Dedifferentiated amniotic fluid mesenchymal stem cell (primary cell): ENCODE measurements around the gene TAF12.
"Not testable (repeated sequence)": the region's sequence is repeated elsewhere in the genome, so short reads cannot be mapped to it uniquely, and the experiment has no call there.

ENCODE experiments used
- DNase-seq: peaks from one replicate; pipeline ENCODE4 v3.0.0-alpha.2; 2016; ENCODE audit errors: extremely low spot score

Gene TAF12

GRCh38 chr1:28642847-28643635 lies at the start of gene TAF12:
Gene TAF12 (minus strand): TSS chr1:28643067. CDS start chr1:28622081, 20,986 bp downstream.
- DNase-seq = peak; percentile 89

GRCh38 chr1:28691627-28692026 lies 48.8 kb upstream of the TAF12 start:
- not testable (repeated sequence) for DNase-seq

GRCh38 chr1:28684937-28685336 lies 42.1 kb upstream of the TAF12 start:
- no peak for DNase-seq

- no peak for DNase-seq
Observed at GRCh38 chr1:28682840-28683239, 40.0 kb upstream of the TAF12 start.

- DNase-seq = no peak
Observed at GRCh38 chr1:28680151-28680550, 37.3 kb upstream of the TAF12 start.

- no peak for DNase-seq
Observed at GRCh38 chr1:28675924-28676257, 33.0 kb upstream of the TAF12 start.

- DNase-seq = not testable (repeated sequence)
Observed at GRCh38 chr1:28672971-28673370, 30.1 kb upstream of the TAF12 start.

GRCh38 chr1:28671254-28671780 lies 28.4 kb upstream of the TAF12 start:
- DNase-seq = no peak

- DNase-seq = peak; percentile 25
Observed at GRCh38 chr1:28668956-28669723, 26.3 kb upstream of the TAF12 start.

GRCh38 chr1:28668191-28668955 lies 25.5 kb upstream of the TAF12 start, which contains the start of gene GMEB1:
Gene GMEB1 (plus strand): TSS chr1:28668784. CDS start chr1:28683613, 14,829 bp downstream.
- peak; percentile 70 for DNase-seq

- no peak for DNase-seq
Observed at GRCh38 chr1:28666806-28667205, 23.9 kb upstream of the TAF12 start.

- DNase-seq = no peak
Observed at GRCh38 chr1:28663871-28664470, 21.1 kb upstream of the TAF12 start.

GRCh38 chr1:28656335-28656734 lies 13.5 kb upstream of the TAF12 start:
- no peak for DNase-seq

- DNase-seq = not testable (repeated sequence)
Observed at GRCh38 chr1:28655448-28656311, 12.8 kb upstream of the TAF12 start.

GRCh38 chr1:28653870-28654269 lies 11.0 kb upstream of the TAF12 start:
- DNase-seq = not testable (repeated sequence)

GRCh38 chr1:28653063-28653462 lies 10.2 kb upstream of the TAF12 start:
- not testable (repeated sequence) for DNase-seq

GRCh38 chr1:28648474-28649198 lies 5.8 kb upstream of the TAF12 start, which contains the start of gene RNU11:
Gene RNU11 (plus strand): TSS chr1:28648600.
- DNase-seq = peak; percentile 97

- peak; percentile 91 for DNase-seq
Observed at GRCh38 chr1:28648008-28648473, 5.2 kb upstream of the TAF12 start.

GRCh38 chr1:28646040-28646439 lies 3.2 kb upstream of the TAF12 start:
- DNase-seq = no peak

GRCh38 chr1:28645406-28645805 lies 2.5 kb upstream of the TAF12 start:
- not testable (repeated sequence) for DNase-seq
